ENCODE measurements around the gene PADI3.
"Not testable (repeated sequence)": the region's sequence is repeated elsewhere in the genome, so short reads cannot be mapped to it uniquely, and the experiment has no call there.

PADI3 gene

GRCh38 chr1:17216078-17216477 is 32.8 kb upstream of the PADI3 start:
- no peak for DNase-seq (ENCODE audit: low read depth)

GRCh38 chr1:17217607-17218006 is 31.3 kb upstream of the PADI3 start:
- DNase-seq (ENCODE audit: low read depth), result no peak

- DNase-seq (ENCODE audit: low read depth), result no peak
Measured at GRCh38 chr1:17218939-17219338, 30.0 kb upstream of the PADI3 start.

DNA sequence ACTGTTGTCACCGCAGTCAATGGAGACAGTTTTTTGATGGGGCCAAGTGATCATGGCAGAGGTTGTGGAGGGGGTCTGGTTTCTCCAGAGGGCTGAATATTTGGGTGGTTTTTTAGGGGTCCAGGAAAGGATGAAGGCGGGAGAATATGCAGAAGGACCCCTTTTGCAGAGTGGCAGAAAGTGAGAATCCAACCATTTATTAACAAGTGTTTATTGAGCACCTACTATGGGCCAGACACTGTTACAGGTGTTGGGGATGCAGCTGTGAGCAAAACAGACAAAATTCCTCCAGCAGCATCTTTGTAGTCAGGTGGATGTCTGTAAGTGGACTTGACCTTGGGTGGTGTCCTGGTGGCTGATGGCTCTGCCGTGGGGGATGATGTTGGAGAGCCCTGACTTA is 28.6 kb upstream of the PADI3 start:
- DNase-seq (ENCODE audit: low read depth), result no peak

DNA sequence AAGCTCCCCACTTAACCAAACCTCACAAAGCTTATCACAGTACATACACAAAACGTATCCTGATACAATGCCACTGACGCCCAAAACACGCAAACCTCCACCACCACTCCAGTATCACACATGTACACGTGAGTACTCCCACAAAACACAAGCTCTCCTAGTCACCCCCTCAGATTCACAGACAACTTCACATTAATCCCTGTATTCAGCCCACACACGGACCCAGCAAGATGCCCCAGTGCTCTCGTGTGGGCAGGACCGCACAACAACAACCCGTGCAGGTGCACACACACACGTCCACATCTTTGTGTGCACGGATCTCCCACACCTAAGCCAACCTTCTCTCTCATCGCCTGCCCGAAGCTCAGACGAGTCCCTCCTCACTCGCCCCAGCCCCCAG is 26.3 kb upstream of the PADI3 start:
- no peak for DNase-seq (ENCODE audit: low read depth)

GRCh38 chr1:17224434-17224833 is 24.5 kb upstream of the PADI3 start:
- no peak for DNase-seq (ENCODE audit: low read depth)

DNA sequence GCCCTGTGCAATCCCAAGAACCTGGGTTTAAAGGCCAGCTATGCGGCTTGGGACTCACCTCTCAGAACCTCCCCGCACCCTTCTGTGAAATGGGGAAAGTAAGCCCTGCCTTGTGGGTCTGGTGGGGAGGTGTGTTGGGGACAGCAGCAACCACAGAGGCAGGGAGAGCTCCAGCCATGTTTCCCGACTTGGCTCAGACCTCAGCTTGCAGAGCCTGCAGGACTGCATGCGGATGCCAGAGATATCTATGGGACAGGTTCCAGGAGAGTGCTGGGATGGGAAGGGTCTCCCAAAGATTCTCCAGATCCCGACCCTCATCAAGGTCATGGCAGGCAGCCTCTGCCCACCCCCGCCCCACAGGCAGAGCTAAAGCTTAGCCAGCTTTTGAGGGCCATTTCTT is 23.8 kb upstream of the PADI3 start:
- no peak for DNase-seq (ENCODE audit: low read depth)

DNA sequence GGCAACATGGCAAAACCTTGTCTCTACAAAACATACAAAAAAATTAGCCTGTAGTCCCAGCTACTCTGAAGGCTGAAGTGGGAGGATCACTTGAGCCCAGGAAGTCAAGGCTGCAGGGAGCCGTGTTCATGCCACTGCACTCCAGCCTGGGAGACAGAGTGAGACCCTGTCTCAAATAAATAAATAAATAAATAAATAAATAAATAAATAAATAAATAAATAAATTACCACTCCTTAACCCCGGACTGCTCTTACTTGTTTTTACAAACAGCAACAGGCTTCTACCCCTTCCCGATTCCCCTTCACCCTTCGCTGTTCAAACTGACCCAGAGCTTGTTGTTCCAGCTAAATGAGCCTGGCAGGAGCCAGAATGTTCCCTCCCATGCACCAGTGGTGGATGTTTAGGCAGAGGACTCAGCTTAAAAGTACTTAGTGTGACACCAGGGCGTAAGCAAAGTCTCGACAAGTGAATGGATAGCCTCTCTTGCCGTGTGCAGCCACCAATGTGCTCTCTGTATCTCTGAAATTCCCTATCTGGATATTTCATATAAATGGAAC is 21.5 kb upstream of the PADI3 start:
- no peak for DNase-seq (ENCODE audit: low read depth)

DNA sequence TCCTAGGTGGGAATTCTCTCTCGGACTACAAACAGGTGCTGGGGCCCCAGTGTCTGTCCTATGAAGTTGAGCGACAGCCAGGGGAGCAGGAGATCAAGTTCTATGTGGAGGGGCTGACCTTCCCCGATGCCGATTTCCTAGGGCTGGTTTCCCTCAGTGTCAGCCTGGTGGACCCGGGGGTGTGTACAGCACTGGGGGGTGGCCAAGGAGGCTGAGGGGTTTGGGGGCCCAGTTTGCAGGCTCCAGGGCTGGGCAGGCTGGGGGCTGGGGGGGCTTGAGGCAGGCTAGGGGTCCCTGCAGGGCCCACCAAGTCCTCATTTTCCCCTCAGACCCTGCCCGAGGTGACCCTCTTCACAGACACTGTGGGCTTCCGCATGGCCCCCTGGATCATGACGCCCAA is 20.3 kb upstream of the PADI3 start:
- DNase-seq (ENCODE audit: low read depth), result no peak

GRCh38 chr1:17229379-17229778 is 19.5 kb upstream of the PADI3 start:
- no peak for DNase-seq (ENCODE audit: low read depth)

DNA sequence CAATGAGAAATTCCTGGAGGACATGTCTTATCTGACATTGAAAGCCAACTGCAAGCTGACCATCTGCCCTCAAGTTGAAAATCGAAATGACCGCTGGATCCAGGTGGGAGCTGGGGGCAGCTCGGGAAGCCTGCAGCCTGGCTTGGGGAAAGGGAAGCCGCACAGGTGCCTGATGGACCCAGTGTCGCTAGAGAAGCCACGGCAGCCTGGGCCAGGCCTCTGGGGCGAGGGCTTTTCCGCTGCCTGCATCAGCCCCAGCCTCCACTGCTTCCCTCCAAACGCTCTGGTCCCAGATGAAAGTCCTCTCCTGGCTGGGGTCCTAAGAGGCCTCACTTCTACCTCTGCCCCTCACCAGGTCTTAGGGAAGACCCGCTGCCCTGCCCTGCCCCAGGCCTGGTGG is 18.8 kb upstream of the PADI3 start:
- no peak for DNase-seq (ENCODE audit: low read depth)

GRCh38 chr1:17230671-17231310 is 18.1 kb upstream of the PADI3 start:
- DNase-seq (ENCODE audit: low read depth), result no peak

DNA sequence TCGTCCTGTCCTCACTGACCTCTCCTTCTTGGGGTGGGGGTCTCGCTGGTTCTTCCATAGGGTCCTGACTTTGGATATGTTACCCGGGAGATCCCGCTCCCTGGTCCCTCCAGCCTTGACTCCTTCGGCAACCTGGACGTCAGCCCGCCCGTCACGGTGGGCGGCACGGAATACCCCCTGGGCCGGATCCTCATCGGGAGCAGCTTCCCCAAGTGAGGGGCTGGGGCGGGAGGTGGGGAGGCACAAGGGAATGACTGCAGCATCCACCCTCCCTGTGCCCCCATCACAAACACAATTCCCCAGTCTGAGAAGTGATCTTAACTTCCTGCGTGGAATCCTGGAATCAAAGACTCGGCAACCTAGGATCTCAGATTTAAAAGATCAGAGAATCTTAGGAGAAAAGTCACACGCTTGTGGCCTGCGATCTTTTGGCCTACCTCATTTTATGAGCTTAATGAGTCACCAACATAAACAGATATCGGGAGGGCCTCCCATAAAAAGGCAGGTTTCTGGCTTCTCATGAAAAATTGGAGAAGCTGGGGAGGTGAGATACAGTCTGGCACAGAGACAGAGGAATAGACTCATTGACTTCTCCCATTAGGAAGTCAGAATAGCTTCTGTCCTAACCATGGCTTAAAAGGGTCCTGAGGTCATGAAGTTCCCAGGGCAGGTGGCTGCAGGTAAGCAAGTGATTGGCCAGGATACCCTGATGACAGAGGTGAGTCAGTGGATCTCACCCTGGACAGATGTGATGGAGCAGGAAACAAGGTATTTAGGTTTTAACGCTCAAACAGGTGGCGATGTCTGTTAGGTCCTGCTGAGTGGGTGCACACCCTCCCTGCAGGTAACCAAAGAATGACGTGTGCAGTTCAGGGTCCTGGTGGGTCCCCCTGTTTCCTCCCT is 15.9 kb upstream of the PADI3 start:
- no peak for DNase-seq (ENCODE audit: low read depth)

GRCh38 chr1:17233675-17234320 is 15.1 kb upstream of the PADI3 start:
- no peak for DNase-seq (ENCODE audit: low read depth)

- DNase-seq (ENCODE audit: low read depth), result no peak
Measured at GRCh38 chr1:17234405-17234804, 14.5 kb upstream of the PADI3 start.

- DNase-seq (ENCODE audit: low read depth), result no peak
Measured at GRCh38 chr1:17235135-17235885, 13.6 kb upstream of the PADI3 start.

DNA sequence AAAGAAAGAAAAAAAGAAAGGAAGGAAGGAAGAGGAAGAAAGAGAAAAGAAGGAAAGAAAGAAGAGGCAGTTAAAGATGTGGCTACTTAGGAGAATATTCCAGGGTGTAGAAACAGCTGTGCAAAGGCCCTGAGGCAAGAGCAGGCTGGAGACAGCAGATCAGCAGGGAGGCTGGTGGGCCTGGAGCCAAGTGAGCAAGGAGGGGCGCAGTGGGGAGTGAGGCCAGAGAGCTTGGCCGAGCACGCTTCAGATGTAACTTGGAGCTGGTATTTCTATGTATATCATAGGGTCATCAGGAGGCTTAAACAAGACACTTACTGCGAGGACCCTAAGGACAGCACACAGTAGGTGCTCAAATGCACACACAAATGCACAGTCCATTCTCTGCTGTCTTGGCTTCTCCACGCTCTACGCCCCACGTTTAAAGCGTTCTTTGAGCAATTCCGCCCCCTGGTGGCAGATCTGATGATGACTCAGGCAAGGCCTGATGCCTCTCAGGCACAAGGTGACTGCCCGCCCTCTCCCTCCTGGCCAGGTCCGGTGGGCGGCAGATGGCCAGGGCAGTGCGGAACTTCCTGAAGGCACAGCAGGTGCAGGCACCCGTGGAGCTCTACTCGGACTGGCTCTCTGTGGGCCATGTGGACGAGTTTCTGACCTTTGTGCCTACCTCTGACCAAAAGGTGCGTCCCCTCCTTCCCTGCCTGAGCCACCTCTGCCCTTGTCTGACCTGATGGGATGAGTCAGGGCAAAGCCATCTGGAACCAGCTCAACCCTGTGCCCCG is 11.9 kb upstream of the PADI3 start:
- peak; percentile 91 for DNase-seq (ENCODE audit: low read depth)

DNA sequence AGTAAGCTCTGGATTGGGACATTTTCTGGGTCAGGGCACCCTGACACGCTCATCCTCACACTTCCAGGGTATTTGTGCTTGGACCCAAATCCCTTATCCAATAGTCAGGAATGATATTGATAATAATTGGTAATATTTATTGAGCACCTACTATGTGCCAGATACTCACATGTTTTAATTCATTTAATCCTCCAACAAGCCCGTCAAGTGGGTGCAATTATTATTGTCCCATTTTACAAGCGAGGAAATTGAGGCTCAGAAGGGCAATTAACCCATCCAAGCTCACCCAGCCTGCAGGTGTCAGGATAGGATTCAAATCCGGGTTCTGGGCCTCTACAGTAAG is 11.4 kb upstream of the PADI3 start:
- no peak for DNase-seq (ENCODE audit: low read depth)

GRCh38 chr1:17239420-17239819 is 9.5 kb upstream of the PADI3 start:
- no peak for DNase-seq (ENCODE audit: low read depth)

- DNase-seq (ENCODE audit: low read depth), result not testable (repeated sequence)
Measured at GRCh38 chr1:17241011-17241779, 7.7 kb upstream of the PADI3 start.

- DNase-seq (ENCODE audit: low read depth), result not testable (repeated sequence)
Measured at GRCh38 chr1:17241780-17242074, 7.2 kb upstream of the PADI3 start.
